Trophoblast cell (in vitro differentiated cells and primary cell): ENCODE results near the gene PLA2G3.
"Not testable (repeated sequence)": the region's sequence is repeated elsewhere in the genome, so short reads cannot be mapped to it uniquely, and the experiment has no call there.

Source experiments
- DNase-seq, 2 donors: peaks; one replicate each; pipeline ENCODE4 v3.0.0-alpha.2; 2016
- H2AFZ ChIP-seq: 2 replicates; pipeline ENCODE4 v1.6.1; 2013; ENCODE audit warnings: low read length, moderate library complexity, mild to moderate bottlenecking; ENCODE audit not compliant: insufficient read depth, poor library complexity
- H2AK5ac ChIP-seq: 2 replicates; pipeline ENCODE4 v1.6.1; 2013; ENCODE audit warnings: mild to moderate bottlenecking, low read length
- H2BK120ac ChIP-seq: 2 replicates; pipeline ENCODE4 v1.6.1; 2013; ENCODE audit warnings: low read length, mild to moderate bottlenecking, moderate library complexity; ENCODE audit not compliant: insufficient read depth, poor library complexity
- H2BK12ac ChIP-seq: 2 replicates; pipeline ENCODE4 v1.6.1; 2013; ENCODE audit warnings: mild to moderate bottlenecking, low read length, moderate library complexity
- H2BK5ac ChIP-seq: 2 replicates; pipeline ENCODE4 v1.6.1; 2013; ENCODE audit warnings: low read length, low read depth, moderate library complexity, mild to moderate bottlenecking; ENCODE audit not compliant: poor library complexity
- H3K14ac ChIP-seq: 2 replicates; pipeline ENCODE4 v1.6.1; 2013; ENCODE audit warnings: mild to moderate bottlenecking, low read length
- H3K18ac ChIP-seq: 2 replicates; pipeline ENCODE4 v1.6.1; 2013; ENCODE audit warnings: mild to moderate bottlenecking, low read length
- H3K23ac ChIP-seq: 2 replicates; pipeline ENCODE4 v1.6.1; 2013; ENCODE audit warnings: low read length
- H3K27ac ChIP-seq: 2 replicates; pipeline ENCODE4 v1.5.1; 2013; ENCODE audit warnings: low read depth, mild to moderate bottlenecking, inconsistent platforms, low read length, moderate library complexity
- H3K27me3 ChIP-seq: 2 replicates; pipeline ENCODE4 v1.6.1; 2013; ENCODE audit warnings: inconsistent platforms, mild to moderate bottlenecking, low read length, moderate library complexity; ENCODE audit not compliant: insufficient read depth
- H3K36me3 ChIP-seq, 2 experiments: 1 replicate in 1 of 2; 2 replicates in 1 of 2; pipeline ENCODE4 v1.6.1; 2013; ENCODE audit warnings: low read length in 2 of 2, mild to moderate bottlenecking in 2 of 2, moderate library complexity in 1 of 2; ENCODE audit not compliant: insufficient read depth in 2 of 2, control insufficient read depth in 1 of 2
- H3K4ac ChIP-seq: 2 replicates; pipeline ENCODE4 v1.6.1; 2013; ENCODE audit warnings: low read depth, mild to moderate bottlenecking, low read length, moderate library complexity
- H3K4me1 ChIP-seq, 2 experiments: 1 replicate in 1 of 2; 2 replicates in 1 of 2; pipeline ENCODE4 v1.6.1; 2013; ENCODE audit warnings: low read length in 2 of 2, mild to moderate bottlenecking in 2 of 2, moderate library complexity in 1 of 2; ENCODE audit not compliant: insufficient read depth in 2 of 2, control insufficient read depth in 1 of 2
- H3K4me2 ChIP-seq: 2 replicates; pipeline ENCODE4 v1.6.1; 2013; ENCODE audit warnings: inconsistent platforms, mild to moderate bottlenecking, low read length, moderate library complexity
- H3K4me3 ChIP-seq: 2 replicates; pipeline ENCODE4 v1.5.1; 2013; ENCODE audit warnings: mild to moderate bottlenecking, low read depth, low read length, inconsistent platforms
- H3K79me1 ChIP-seq: one replicate; pipeline ENCODE4 v1.6.1; 2013; ENCODE audit warnings: low read length
- H3K79me2 ChIP-seq: 2 replicates; pipeline ENCODE4 v1.6.1; 2013; ENCODE audit warnings: low read length, mild to moderate bottlenecking; ENCODE audit not compliant: control insufficient read depth, insufficient read depth, poor library complexity
- H3K9ac ChIP-seq: 2 replicates; pipeline ENCODE4 v1.6.1; 2013; ENCODE audit warnings: mild to moderate bottlenecking, low read length
- H3K9me3 ChIP-seq: 2 replicates; pipeline ENCODE4 v1.6.1; 2013; ENCODE audit warnings: low read depth, mild to moderate bottlenecking, control low read depth, inconsistent platforms, low read length; ENCODE audit not compliant: insufficient read depth
- H4K12ac ChIP-seq: 2 replicates; pipeline ENCODE4 v1.6.1; 2013; ENCODE audit warnings: low read depth, mild to moderate bottlenecking, low read length, moderate library complexity
- H4K8ac ChIP-seq: 2 replicates; pipeline ENCODE4 v1.6.1; 2013; ENCODE audit warnings: low read depth, mild to moderate bottlenecking, low read length, moderate library complexity
- H4K91ac ChIP-seq: one replicate; pipeline ENCODE4 v1.6.1; 2013; ENCODE audit warnings: low read depth, mild to moderate bottlenecking, low read length, moderate library complexity
- WGBS: extraction: QIAGEN DNeasy Blood & Tissue Kit; methylation state at CpG from one replicate; pipeline ENCODE4 v1.1.7; 2013; ENCODE audit warnings: missing lambda C conversion rate; ENCODE audit not compliant: insufficient read length, insufficient coverage; ENCODE audit errors: extremely low coverage; 5-methylcytosine and 5-hydroxymethylcytosine counted together

The PLA2G3 gene

GRCh38 chr22:31173386-31174145, 33.3 kb upstream of the PLA2G3 start:
- Histone ChIP-seq H2AK5ac (no peak overlapping the region), H3K18ac (no peak overlapping the region), H3K4me3 (no peak overlapping the region), H3K14ac (no peak overlapping the region), H3K4me2 (no peak overlapping the region), H2BK5ac (no peak overlapping the region), H4K91ac (no peak overlapping the region), H4K8ac (no peak overlapping the region), H4K12ac (no peak overlapping the region), H3K27me3 (no peaks in the 10 kb centered on the region), H3K27ac (no peak overlapping the region), H3K9ac (no peak overlapping the region), H2BK120ac (no peak overlapping the region), H3K36me3 (peaks cover 2% of the 10 kb centered on the region in 2 experiments), H2BK12ac (no peak overlapping the region), H3K9me3 (no peaks in the 10 kb centered on the region), H3K4ac (no peak overlapping the region), H3K4me1 (peaks cover 8 to 13% of the 10 kb centered on the region in 2 experiments), H3K23ac (no peak overlapping the region), H3K79me1 (peaks cover 1% of the 10 kb centered on the region), H3K79me2 (peaks cover 1% of the 10 kb centered on the region), H2AFZ (no peak overlapping the region)
- no CpG with 5 or more reads among the region's 5 CpGs for WGBS
- peak; percentile 51 to 91 for DNase-seq

GRCh38 chr22:31171734-31172133, 31.4 kb upstream of the PLA2G3 start:
- H4K91ac ChIP-seq, DNase-seq, H2BK12ac ChIP-seq, H3K27me3 ChIP-seq, H3K79me2 ChIP-seq, H3K4me2 ChIP-seq, H4K12ac ChIP-seq, H3K18ac ChIP-seq, H2BK120ac ChIP-seq, H3K9me3 ChIP-seq, H3K4me3 ChIP-seq, H4K8ac ChIP-seq, H3K9ac ChIP-seq, H3K23ac ChIP-seq, H3K79me1 ChIP-seq, H3K27ac ChIP-seq, H3K14ac ChIP-seq, H3K4ac ChIP-seq, H2BK5ac ChIP-seq, H3K4me1 ChIP-seq, H2AK5ac ChIP-seq, H2AFZ ChIP-seq, H3K36me3 ChIP-seq: not testable (repeated sequence)
- no CpG with 5 or more reads among the region's 9 CpGs for WGBS

- Histone ChIP-seq H4K91ac (no peak overlapping the region), H3K4me1 (peaks cover 2 to 4% of the 10 kb centered on the region in 2 experiments), H2AFZ (no peak overlapping the region), H3K23ac (no peak overlapping the region), H2BK12ac (no peak overlapping the region), H3K79me1 (no peaks in the 10 kb centered on the region), H4K12ac (no peak overlapping the region), H3K27ac (no peak overlapping the region), H2AK5ac (no peak overlapping the region), H3K18ac (no peak overlapping the region), H3K4me3 (no peak overlapping the region), H3K79me2 (no peaks in the 10 kb centered on the region), H3K4ac (no peak overlapping the region), H3K9ac (no peak overlapping the region), H3K27me3 (no peaks in the 10 kb centered on the region), H3K14ac (no peak overlapping the region), H4K8ac (no peak overlapping the region), H3K4me2 (no peak overlapping the region), H2BK5ac (no peak overlapping the region), H2BK120ac (no peak overlapping the region), H3K36me3 (peaks cover 4% of the 10 kb centered on the region in 2 experiments), H3K9me3 (no peaks in the 10 kb centered on the region)
- WGBS: no CpG with 5 or more reads among the region's 4 CpGs
- DNase-seq: no peak
These were observed 30.7 kb upstream of the PLA2G3 start for GRCh38 chr22:31170971-31171370.

GRCh38 chr22:31162015-31162765, 21.9 kb upstream of the PLA2G3 start:
- Histone ChIP-seq H3K4me1 (peaks cover 0 to 2% of the 10 kb centered on the region in 2 experiments), H2BK120ac (no peak overlapping the region), H2AFZ (no peak overlapping the region), H3K14ac (no peak overlapping the region), H3K36me3 (peaks cover 8 to 13% of the 10 kb centered on the region in 2 experiments), H2AK5ac (no peak overlapping the region), H3K4me2 (no peak overlapping the region), H3K4ac (peak overlapping the region; percentile 66), H2BK5ac (no peak overlapping the region), H4K91ac (no peak overlapping the region), H3K4me3 (no peak overlapping the region), H2BK12ac (no peak overlapping the region), H3K79me1 (peaks cover 6% of the 10 kb centered on the region), H3K9me3 (no peaks in the 10 kb centered on the region), H3K9ac (no peak overlapping the region), H4K12ac (no peak overlapping the region), H3K23ac (no peak overlapping the region), H4K8ac (no peak overlapping the region), H3K27me3 (no peaks in the 10 kb centered on the region), H3K27ac (no peak overlapping the region), H3K79me2 (peaks cover 7% of the 10 kb centered on the region), H3K18ac (no peak overlapping the region)
- peak in 1 of 2 donors; percentile 21 for DNase-seq
- no CpG with 5 or more reads among the region's 5 CpGs for WGBS
